ENCODE measurements around the gene C17orf78. TPM values are rescaled to one million over a fixed set of nuclear protein-coding genes. Genes with fewer than 3 reads are reported as not detected.

C17orf78 gene
- total RNA-seq, 2 donors from 2014 or later = not detected

GRCh38 chr17:37358830-37359681, 16.7 kb upstream of the C17orf78 start:
- peaks cover 3 to 18% of the 10 kb centered on the region in 2 donors for H3K4me1 ChIP-seq (ENCODE audit: control insufficient read depth in 1 of 2, low read depth in 2 of 2)
- H3K27me3 ChIP-seq (replicated peaks; ENCODE audit: insufficient read depth) = no peaks in the 10 kb centered on the region
- H3K4me3 ChIP-seq = peak overlapping the region; percentile 89
- H3K9me3 ChIP-seq = no peaks in the 10 kb centered on the region
- ATAC-seq (ENCODE audit: insufficient number of reproducible peaks, low FRiP score, low read depth) (peak; percentile 98), DNase-seq (ENCODE audit: low spot score) (peak; percentile 79)
- peak overlapping the region; percentile 73 to 87 for H3K27ac ChIP-seq
- TF ChIP-seq, protein P1, sequence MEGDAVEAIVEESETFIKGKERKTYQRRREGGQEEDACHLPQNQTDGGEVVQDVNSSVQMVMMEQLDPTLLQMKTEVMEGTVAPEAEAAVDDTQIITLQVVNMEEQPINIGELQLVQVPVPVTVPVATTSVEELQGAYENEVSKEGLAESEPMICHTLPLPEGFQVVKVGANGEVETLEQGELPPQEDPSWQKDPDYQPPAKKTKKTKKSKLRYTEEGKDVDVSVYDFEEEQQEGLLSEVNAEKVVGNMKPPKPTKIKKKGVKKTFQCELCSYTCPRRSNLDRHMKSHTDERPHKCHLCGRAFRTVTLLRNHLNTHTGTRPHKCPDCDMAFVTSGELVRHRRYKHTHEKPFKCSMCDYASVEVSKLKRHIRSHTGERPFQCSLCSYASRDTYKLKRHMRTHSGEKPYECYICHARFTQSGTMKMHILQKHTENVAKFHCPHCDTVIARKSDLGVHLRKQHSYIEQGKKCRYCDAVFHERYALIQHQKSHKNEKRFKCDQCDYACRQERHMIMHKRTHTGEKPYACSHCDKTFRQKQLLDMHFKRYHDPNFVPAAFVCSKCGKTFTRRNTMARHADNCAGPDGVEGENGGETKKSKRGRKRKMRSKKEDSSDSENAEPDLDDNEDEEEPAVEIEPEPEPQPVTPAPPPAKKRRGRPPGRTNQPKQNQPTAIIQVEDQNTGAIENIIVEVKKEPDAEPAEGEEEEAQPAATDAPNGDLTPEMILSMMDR (IDR thresholded peaks at IDR 0.05) = no peak
- H3K36me3 ChIP-seq = no peaks in the 10 kb centered on the region

DNA sequence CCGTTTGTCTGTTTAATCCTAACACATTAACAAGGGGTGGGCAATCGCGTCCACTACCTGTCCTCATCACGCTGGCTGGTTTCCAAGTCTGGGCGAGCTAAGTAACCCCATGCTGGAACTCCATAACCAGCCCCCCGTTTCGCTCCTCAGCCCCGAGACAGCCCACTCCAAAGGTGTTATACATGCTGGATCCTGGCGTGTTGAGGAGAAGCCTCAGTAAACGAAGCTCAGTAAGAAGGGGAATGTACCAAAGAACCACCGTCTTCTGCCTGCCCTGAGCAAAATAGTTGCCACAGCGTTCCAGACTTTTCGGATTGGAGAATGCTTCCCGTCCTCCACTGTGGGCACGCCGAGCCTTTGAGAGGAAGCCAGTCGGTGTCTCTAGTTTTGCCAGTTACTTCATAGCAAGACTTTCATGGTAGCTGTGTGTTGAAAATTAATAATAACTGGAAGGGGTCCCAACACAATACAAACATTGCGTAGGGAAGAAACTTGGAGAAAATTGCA, 16.1 kb upstream of the C17orf78 start:
- no peaks in the 10 kb centered on the region for H3K36me3 ChIP-seq
- TF ChIP-seq, protein P1 (IDR thresholded peaks at IDR 0.05) = no peak
- H3K9me3 ChIP-seq = no peaks in the 10 kb centered on the region
- H3K27ac ChIP-seq = peak overlapping the region; percentile 73 to 87
- peaks cover 3 to 18% of the 10 kb centered on the region in 2 donors for H3K4me1 ChIP-seq (ENCODE audit: control insufficient read depth in 1 of 2, low read depth in 2 of 2)
- DNase-seq (ENCODE audit: low spot score) (peak; percentile 28), ATAC-seq (ENCODE audit: insufficient number of reproducible peaks, low FRiP score, low read depth) (no peak)
- H3K4me3 ChIP-seq = peak overlapping the region; percentile 89
- no peaks in the 10 kb centered on the region for H3K27me3 ChIP-seq (replicated peaks; ENCODE audit: insufficient read depth)

- ATAC-seq (ENCODE audit: insufficient number of reproducible peaks, low FRiP score, low read depth) (no peak), DNase-seq (ENCODE audit: low spot score) (no peak)
- H3K27ac ChIP-seq = no peak overlapping the region
- no peaks in the 10 kb centered on the region for H3K27me3 ChIP-seq (replicated peaks; ENCODE audit: insufficient read depth)
- no peaks in the 10 kb centered on the region for H3K9me3 ChIP-seq
- H3K4me1 ChIP-seq (ENCODE audit: control insufficient read depth in 1 of 2, low read depth in 2 of 2) = peaks cover 3 to 18% of the 10 kb centered on the region in 2 donors
- TF ChIP-seq, protein P1 (IDR thresholded peaks at IDR 0.05) = no peak
- no peaks in the 10 kb centered on the region for H3K36me3 ChIP-seq
- H3K4me3 ChIP-seq = no peak overlapping the region
Observed at GRCh38 chr17:37360632-37361031, 15.2 kb upstream of the C17orf78 start.

DNA sequence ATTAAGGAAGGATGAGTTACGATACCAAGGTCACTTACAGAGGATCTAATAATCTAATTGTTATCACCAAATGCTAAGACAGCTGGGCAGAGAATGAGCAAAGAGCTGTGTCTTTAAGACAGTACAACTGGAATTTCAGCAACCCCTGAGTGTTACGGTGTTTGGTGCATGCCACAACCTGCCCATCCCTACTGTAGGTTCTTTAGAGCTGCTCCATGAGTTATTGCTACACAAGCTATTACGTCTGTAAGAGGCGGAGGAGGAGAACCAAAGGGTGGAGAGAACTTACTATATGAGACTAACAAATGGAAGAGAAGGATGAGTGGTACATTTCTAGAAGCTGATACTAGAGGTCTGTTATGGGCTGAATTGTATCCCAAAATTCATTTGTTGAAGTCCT, 14.2 kb upstream of the C17orf78 start:
- TF ChIP-seq, protein P1 (IDR thresholded peaks at IDR 0.05) = no peak
- Histone ChIP-seq H3K27me3 (replicated peaks; ENCODE audit: insufficient read depth) (no peaks in the 10 kb centered on the region), H3K4me3 (no peak overlapping the region), H3K36me3 (no peaks in the 10 kb centered on the region), H3K27ac (no peak overlapping the region), H3K4me1 (ENCODE audit: control insufficient read depth in 1 of 2, low read depth in 2 of 2) (peaks cover 3 to 18% of the 10 kb centered on the region in 2 donors), H3K9me3 (no peaks in the 10 kb centered on the region)
- DNase-seq (ENCODE audit: low spot score) (no peak), ATAC-seq (ENCODE audit: insufficient number of reproducible peaks, low FRiP score, low read depth) (no peak)

GRCh38 chr17:37365589-37365988, 10.2 kb upstream of the C17orf78 start:
- no peaks in the 10 kb centered on the region for H3K36me3 ChIP-seq
- H3K4me1 ChIP-seq (ENCODE audit: control insufficient read depth in 1 of 2, low read depth in 2 of 2) = peaks cover 0 to 1% of the 10 kb centered on the region in 2 donors
- TF ChIP-seq, protein P1 (IDR thresholded peaks at IDR 0.05) = no peak
- no peaks in the 10 kb centered on the region for H3K27me3 ChIP-seq (replicated peaks; ENCODE audit: insufficient read depth)
- ATAC-seq (ENCODE audit: insufficient number of reproducible peaks, low FRiP score, low read depth) (no peak), DNase-seq (ENCODE audit: low spot score) (no peak)
- H3K27ac ChIP-seq = no peak overlapping the region
- no peak overlapping the region for H3K4me3 ChIP-seq
- no peaks in the 10 kb centered on the region for H3K9me3 ChIP-seq
